Calu3 (cell line): Measurements from ENCODE around the gene IRF9. TPM values are rescaled to one million over a fixed set of nuclear protein-coding genes. Genes with fewer than 3 reads are reported as not detected.

Experiments
- BruUV-seq: library from RNA; stranded (reverse); fragments of 400-500 nt; replicated peaks from 2 replicates; lab custom pipeline; 2021; lab: Mats Ljungman, UMichigan
- CTCF ChIA-PET: fragments of 300-600 bp; sonication (Branson Sonifier 250); formaldehyde crosslinking; loops from one replicate; lab custom pipeline; 2022; ENCODE audit warnings: antibody characterized with exemption; lab: Charles Lee
- DNase-seq: peaks from one replicate; pipeline ENCODE4 v3.0.0; 2022
- H3K27ac Mint-ChIP-seq: one replicate; pipeline ENCODE4 v1.8.0; 2022; ENCODE audit warnings: mixed read lengths; ENCODE audit not compliant: unreplicated experiment
- H3K27me3 Mint-ChIP-seq: one replicate; pipeline ENCODE4 v1.8.0; 2022; ENCODE audit warnings: mixed read lengths; ENCODE audit not compliant: unreplicated experiment
- H3K36me3 Mint-ChIP-seq: one replicate; pipeline ENCODE4 v1.8.0; 2022; ENCODE audit warnings: mild to moderate bottlenecking, moderate library complexity, mixed read lengths; ENCODE audit not compliant: insufficient read depth, unreplicated experiment
- H3K4me1 Mint-ChIP-seq: one replicate; pipeline ENCODE4 v1.8.0; 2022; ENCODE audit warnings: mild to moderate bottlenecking, low read depth, mixed read lengths; ENCODE audit not compliant: unreplicated experiment
- H3K4me3 Mint-ChIP-seq: one replicate; pipeline ENCODE4 v1.8.0; 2022; ENCODE audit warnings: mild to moderate bottlenecking, low read depth, moderate library complexity, mixed read lengths; ENCODE audit not compliant: unreplicated experiment
- H3K9me3 Mint-ChIP-seq: one replicate; pipeline ENCODE4 v1.8.0; 2022; ENCODE audit warnings: low read depth, mixed read lengths; ENCODE audit not compliant: unreplicated experiment
- CTCF ChIP-seq: fragments of 200-600 bp; IDR thresholded peaks from one replicate; pipeline ENCODE4 v1.8.0; 2022; ENCODE audit warnings: antibody characterized with exemption; ENCODE audit not compliant: unreplicated experiment
- intact Hi-C: fragments of 100-400 bp; cut with micrococcal nuclease; formaldehyde crosslinking; loops from one replicate; pipeline ENCODE4 v1.10.0; 2022; ENCODE audit not compliant: unreplicated experiment
- total RNA-seq: library from RNA; stranded (reverse); gene quantifications from 2 replicates; pipeline ENCODE4 v1.2.3, GENCODE V29; 2022

IRF9 gene
- total RNA-seq, 1 experiment from 2014 or later = 124 TPM

- intact Hi-C loops = no loop called here
- Mint-ChIP-seq H3K4me1 (peaks cover 37% of the 10 kb centered on the region), H3K4me3 (peak overlapping the region; percentile 89), H3K27ac (no peak overlapping the region), H3K9me3 (no peaks in the 10 kb centered on the region), H3K36me3 (peaks cover 62% of the 10 kb centered on the region), H3K27me3 (no peaks in the 10 kb centered on the region)
- peak; percentile 36 for DNase-seq
- no TSS peak for BruUV-seq
- no peak for TF ChIP-seq CTCF
- CTCF ChIA-PET = no interaction called here
Observed at GRCh38 chr14:24139272-24139934, 21.7 kb upstream of the IRF9 start.

- H3K27ac Mint-ChIP-seq = peak within 1 kb of the TSS; percentile 88
- H3K4me1 Mint-ChIP-seq = peaks cover 38% of the 10 kb centered on the region
- peak; percentile 98 for DNase-seq
- intact Hi-C loops = loop anchor here (2.0 kb wide), 1 partner anchor 26 kb away; the partner anchor contains the start of genes DCAF11 and NRL
- peak within 1 kb of the TSS; percentile 89 for H3K4me3 Mint-ChIP-seq
- CTCF ChIA-PET = interaction anchor here (0.8 to 1.7 kb wide), 5 partner anchors 20 to 48 kb away, joined by 3 to 7 read pairs (median 5); partner anchors contain the start of genes DCAF11, IRF9 and NRL
- BruUV-seq = TSS peak; percentile 2
- no peaks in the 10 kb centered on the region for H3K9me3 Mint-ChIP-seq
- peaks cover 63% of the 10 kb centered on the region for H3K36me3 Mint-ChIP-seq
- H3K27me3 Mint-ChIP-seq = no peaks in the 10 kb centered on the region
- TF ChIP-seq CTCF = no peak
Observed at GRCh38 chr14:24141097-24141880, 19.8 kb upstream of the IRF9 start, which contains the start of gene EMC9. Gene EMC9 (minus strand): TSS chr14:24141591. CDS start chr14:24141304, 287 bp downstream.

DNA sequence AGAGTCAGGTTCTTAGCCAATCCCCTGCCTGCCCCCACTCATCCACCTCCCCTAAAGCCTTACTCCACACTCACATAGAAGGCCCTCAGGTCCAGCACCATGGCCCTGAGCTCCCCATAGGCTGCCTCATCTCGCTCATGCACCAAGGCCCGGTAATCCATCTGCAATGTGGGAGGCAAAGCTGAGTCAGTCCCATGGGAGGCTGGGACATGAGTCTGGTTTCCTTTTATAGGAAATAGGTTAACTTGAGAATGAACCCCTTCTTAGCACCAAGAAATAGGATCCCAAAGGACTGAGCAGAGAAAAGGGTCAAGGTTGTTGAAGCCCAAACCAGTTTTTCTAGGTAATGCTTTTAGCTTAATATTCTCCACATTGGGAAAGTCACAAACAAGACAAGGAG lies 17.6 kb upstream of the IRF9 start:
- no peak overlapping the region for H3K27ac Mint-ChIP-seq
- no peaks in the 10 kb centered on the region for H3K27me3 Mint-ChIP-seq
- BruUV-seq = no TSS peak
- peaks cover 33% of the 10 kb centered on the region for H3K4me1 Mint-ChIP-seq
- H3K36me3 Mint-ChIP-seq = peaks cover 66% of the 10 kb centered on the region
- intact Hi-C loops = no loop called here
- DNase-seq = no peak
- CTCF ChIA-PET = no interaction called here
- no peak for TF ChIP-seq CTCF
- H3K4me3 Mint-ChIP-seq = no peak overlapping the region
- H3K9me3 Mint-ChIP-seq = no peaks in the 10 kb centered on the region

GRCh38 chr14:24144451-24144850 lies 16.6 kb upstream of the IRF9 start:
- no peak for TF ChIP-seq CTCF
- Mint-ChIP-seq H3K9me3 (no peaks in the 10 kb centered on the region), H3K27ac (peak overlapping the region; percentile 28), H3K4me3 (no peak overlapping the region), H3K4me1 (peaks cover 36% of the 10 kb centered on the region), H3K36me3 (peaks cover 67% of the 10 kb centered on the region), H3K27me3 (no peaks in the 10 kb centered on the region)
- CTCF ChIA-PET = no interaction called here
- intact Hi-C loops = no loop called here
- BruUV-seq = no TSS peak
- no peak for DNase-seq
